CD8-positive, alpha-beta memory T cell (primary cell): ENCODE measurements around the gene IFNGR1. TPM values are rescaled to one million over a fixed set of nuclear protein-coding genes. Genes with fewer than 3 reads are reported as not detected.

Experiments
- CTCF ChIA-PET: fragments of 350-600 bp; sonication (Branson Sonifier 250); formaldehyde crosslinking; loops from one replicate; lab custom pipeline; 2021; ENCODE audit warnings: antibody characterized with exemption; lab: Charles Lee
- POLR2A ChIA-PET: fragments of 350-600 bp; sonication (Branson Sonifier 250); formaldehyde crosslinking; loops from one replicate; lab custom pipeline; 2021; ENCODE audit warnings: antibody characterized with exemption; lab: Charles Lee
- DNase-seq, 5 donors: peaks; one replicate each; pipeline versions ENCODE4 v3.0.0 to v3.0.0-alpha.2; 2020 to 2022; ENCODE audit warnings: mixed read lengths in 1 of 5
- H3K27ac ChIP-seq: one replicate; pipeline ENCODE4 v1.7.0; 2013; ENCODE audit warnings: low read depth, mild to moderate bottlenecking, low read length, moderate library complexity
- H3K27me3 ChIP-seq: 2 replicates; pipeline ENCODE4 v1.7.0; 2013; ENCODE audit warnings: low read length, mild to moderate bottlenecking; ENCODE audit not compliant: insufficient read depth, poor library complexity, severe bottlenecking
- H3K36me3 ChIP-seq: 2 replicates; pipeline ENCODE4 v1.7.0; 2013; ENCODE audit warnings: mild to moderate bottlenecking, low read length, moderate library complexity; ENCODE audit not compliant: insufficient read depth
- H3K4me1 ChIP-seq: 2 replicates; pipeline ENCODE4 v1.7.0; 2013; ENCODE audit warnings: mild to moderate bottlenecking, low read length, moderate library complexity; ENCODE audit not compliant: insufficient read depth
- H3K4me3 ChIP-seq: 2 replicates; pipeline ENCODE4 v1.7.0; 2013; ENCODE audit warnings: mild to moderate bottlenecking, low read length
- H3K9me3 ChIP-seq: 2 replicates; pipeline ENCODE4 v1.7.0; 2013; ENCODE audit warnings: mild to moderate bottlenecking, low read length
- H3K27ac Mint-ChIP-seq, 8 donors: one replicate each; pipeline ENCODE4 v1.8.0; 2020 to 2021; ENCODE audit warnings: mixed read lengths in 8 of 8, mild to moderate bottlenecking in 6 of 8, inconsistent platforms in 3 of 8, moderate library complexity in 3 of 8
- H3K27me3 Mint-ChIP-seq, 2 donors: one replicate each; pipeline ENCODE4 v1.8.0; 2020 to 2021; ENCODE audit warnings: mixed read lengths in 2 of 2, mild to moderate bottlenecking in 1 of 2, moderate library complexity in 1 of 2
- H3K36me3 Mint-ChIP-seq, 3 donors: one replicate each; pipeline ENCODE4 v1.8.0; 2020 to 2021; ENCODE audit warnings: mixed read lengths in 3 of 3, inconsistent platforms in 1 of 3, mild to moderate bottlenecking in 1 of 3
- H3K4me1 Mint-ChIP-seq, 3 donors: one replicate each; pipeline ENCODE4 v1.8.0; 2020 to 2021; ENCODE audit warnings: mixed read lengths in 3 of 3, inconsistent platforms in 1 of 3, mild to moderate bottlenecking in 1 of 3
- H3K4me3 Mint-ChIP-seq, 7 donors: one replicate each; pipeline ENCODE4 v1.8.0; 2020 to 2021; ENCODE audit warnings: mixed read lengths in 7 of 7, mild to moderate bottlenecking in 6 of 7, moderate library complexity in 4 of 7, inconsistent platforms in 2 of 7
- H3K9me3 Mint-ChIP-seq, 5 donors: one replicate each; pipeline ENCODE4 v1.8.0; 2020 to 2022; ENCODE audit warnings: mixed read lengths in 5 of 5, mild to moderate bottlenecking in 3 of 5, moderate library complexity in 2 of 5, inconsistent platforms in 1 of 5
- polyA plus RNA-seq: library from polyadenylated mRNA; unstranded; fragments of 300-500 nt; fragmentation: Illumina TruSeq; gene quantifications from one replicate; pipeline ENCODE4 v1.2.3, GENCODE V29; 2021
- total RNA-seq, 2 experiments: library from RNA; stranded (reverse); gene quantifications; one replicate each; pipeline ENCODE4 v1.2.3, GENCODE V29; 2021

Gene IFNGR1
- total and polyA plus RNA-seq, 3 experiments from 2014 or later: 18.9 to 80.0 (median 19.9) TPM

DNA sequence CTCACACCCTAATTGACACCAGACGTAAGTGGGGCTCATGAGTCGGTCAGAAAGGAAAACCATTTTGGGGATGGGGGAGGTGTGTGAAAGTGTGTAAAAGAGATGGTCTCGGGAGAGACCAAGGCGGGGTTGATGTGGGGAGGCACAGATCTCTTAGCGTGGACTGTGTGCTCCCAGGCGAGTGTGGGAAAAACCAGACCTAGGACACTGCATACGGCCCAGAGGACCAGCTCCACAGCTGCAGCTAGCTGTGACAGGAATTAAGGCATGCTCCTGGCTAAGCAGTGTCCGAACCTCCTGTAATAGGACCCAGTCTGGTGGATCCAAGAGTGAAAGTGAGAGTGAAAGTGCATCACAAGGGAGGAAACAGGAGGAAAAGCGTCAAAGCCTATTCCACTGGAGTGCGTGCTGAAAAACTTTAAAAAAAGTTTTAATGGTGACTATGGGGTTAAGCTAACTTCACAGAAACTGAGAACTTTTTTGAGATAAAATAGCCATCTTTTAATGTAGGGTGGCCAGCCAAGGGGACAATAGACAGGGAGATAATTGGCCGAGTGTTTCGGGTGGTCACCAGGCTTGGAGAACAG is 55.4 kb downstream of the IFNGR1 start:
- peaks cover 6 to 9% of the 10 kb centered on the region in 2 donors for H3K27me3 Mint-ChIP-seq
- H3K4me1 ChIP-seq: peaks cover 14% of the 10 kb centered on the region
- H3K36me3 ChIP-seq: no peaks in the 10 kb centered on the region
- no peak for DNase-seq
- H3K27ac Mint-ChIP-seq: no peak overlapping the region
- H3K27me3 ChIP-seq: no peaks in the 10 kb centered on the region
- H3K36me3 Mint-ChIP-seq: peaks cover 0 to 4% (median 2%) of the 10 kb centered on the region in 3 donors
- H3K27ac ChIP-seq: peak overlapping the region; percentile 52
- H3K4me1 Mint-ChIP-seq: peaks cover 22 to 41% (median 29%) of the 10 kb centered on the region in 3 donors
- POLR2A ChIA-PET: no interaction called here
- no peaks in the 10 kb centered on the region for H3K9me3 ChIP-seq
- CTCF ChIA-PET: no interaction called here
- no peak overlapping the region for H3K4me3 Mint-ChIP-seq
- no peak overlapping the region for H3K4me3 ChIP-seq
- no peaks in the 10 kb centered on the region for H3K9me3 Mint-ChIP-seq

DNA sequence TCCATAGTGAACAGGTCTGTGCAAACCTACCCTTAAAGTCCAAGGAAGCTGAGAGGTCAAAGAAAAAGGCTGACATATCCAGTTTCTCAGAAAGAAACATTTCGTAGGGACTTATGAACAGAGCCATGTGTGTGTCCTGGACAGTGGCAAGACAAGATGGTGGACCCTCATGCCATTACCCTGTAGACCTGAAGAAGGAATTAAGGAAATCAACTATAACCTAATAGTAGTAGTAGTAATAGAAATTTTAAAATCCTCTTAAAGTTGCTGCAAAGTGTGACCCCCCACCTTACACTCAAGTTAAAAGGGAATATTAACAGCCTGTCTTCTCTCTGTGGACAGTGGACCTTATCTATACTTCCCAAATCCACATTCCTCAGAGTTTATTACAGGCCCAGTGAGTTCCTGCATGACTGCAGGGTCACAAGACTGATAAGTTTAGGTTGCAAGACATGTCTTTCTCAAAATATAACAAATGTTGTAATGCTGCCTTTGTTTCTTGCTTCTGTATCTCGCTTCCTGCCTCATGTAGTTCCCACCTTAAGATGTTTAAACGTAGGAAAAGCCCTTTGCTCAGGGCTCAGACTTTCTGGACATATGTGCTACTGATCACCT is 56.4 kb downstream of the IFNGR1 start:
- Mint-ChIP-seq H3K9me3 (no peaks in the 10 kb centered on the region), H3K4me1 (peaks cover 22 to 41% (median 29%) of the 10 kb centered on the region in 3 donors), H3K27ac (no peak overlapping the region), H3K27me3 (peaks cover 9% of the 10 kb centered on the region in 2 donors), H3K4me3 (no peak overlapping the region), H3K36me3 (peaks cover 0 to 4% (median 2%) of the 10 kb centered on the region in 3 donors)
- Histone ChIP-seq H3K9me3 (no peaks in the 10 kb centered on the region), H3K4me3 (no peak overlapping the region), H3K4me1 (peaks cover 14% of the 10 kb centered on the region), H3K36me3 (no peaks in the 10 kb centered on the region), H3K27me3 (no peaks in the 10 kb centered on the region), H3K27ac (peak overlapping the region; percentile 52)
- POLR2A ChIA-PET: no interaction called here
- CTCF ChIA-PET: interaction anchor here (1.3 kb wide), 1 partner anchor 68 kb away, joined by 5 read pairs; no protein-coding TSS in a partner anchor
- DNase-seq: no peak

DNA sequence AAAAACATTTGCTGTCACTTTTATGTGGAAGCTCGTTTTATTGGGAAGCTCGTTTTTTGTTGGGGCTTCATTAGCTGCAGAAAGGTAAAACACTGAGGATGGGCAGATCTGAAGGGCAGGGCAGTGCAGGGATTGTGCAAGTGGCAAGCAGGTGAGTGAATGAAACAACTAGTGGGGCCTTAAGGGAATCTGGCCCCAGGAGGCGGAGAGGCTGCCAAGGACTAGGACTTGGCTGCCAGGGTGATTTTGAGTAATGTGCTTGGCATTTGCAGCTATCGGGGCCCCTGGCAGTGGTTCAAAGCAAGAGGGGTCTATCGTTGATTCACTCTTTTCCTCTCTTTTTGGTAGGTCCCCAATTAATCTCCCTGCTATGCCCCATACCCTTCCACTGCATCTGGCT is 57.2 kb downstream of the IFNGR1 start:
- Histone ChIP-seq H3K4me1 (peaks cover 14% of the 10 kb centered on the region), H3K9me3 (no peaks in the 10 kb centered on the region), H3K27ac (peak overlapping the region; percentile 52), H3K4me3 (no peak overlapping the region), H3K27me3 (no peaks in the 10 kb centered on the region), H3K36me3 (no peaks in the 10 kb centered on the region)
- Mint-ChIP-seq H3K4me1 (peaks cover 28 to 41% (median 29%) of the 10 kb centered on the region in 3 donors), H3K9me3 (no peaks in the 10 kb centered on the region), H3K27me3 (peaks cover 9% of the 10 kb centered on the region in 2 donors), H3K27ac (no peak overlapping the region), H3K4me3 (no peak overlapping the region), H3K36me3 (peaks cover 0 to 4% (median 2%) of the 10 kb centered on the region in 3 donors)
- ChIA-PET CTCF (interaction anchor here (1.3 kb wide), 1 partner anchor 68 kb away, joined by 5 read pairs; no protein-coding TSS in a partner anchor), POLR2A (no interaction called here)
- DNase-seq: no peak

DNA sequence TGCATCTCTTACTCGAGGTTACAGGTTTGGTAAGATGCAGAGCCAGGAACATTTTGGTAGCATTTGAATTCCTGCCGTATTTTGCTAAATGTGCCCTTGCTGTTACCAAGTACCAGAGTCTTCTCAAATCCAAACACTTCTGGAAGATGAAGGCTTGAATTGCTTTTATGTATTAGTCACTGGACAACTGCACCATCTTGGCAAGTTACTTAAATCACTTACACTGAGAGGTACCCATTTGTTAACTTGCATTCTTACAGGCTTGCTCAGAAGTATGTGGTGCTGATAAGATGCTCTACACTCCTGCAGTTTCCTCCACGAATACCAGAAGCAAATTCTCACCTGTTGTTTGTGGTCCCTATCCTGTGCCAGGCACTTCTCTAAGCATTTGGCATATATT is 58.4 kb downstream of the IFNGR1 start:
- peaks cover 29 to 45% (median 32%) of the 10 kb centered on the region in 3 donors for H3K4me1 Mint-ChIP-seq
- H3K27ac ChIP-seq: no peak overlapping the region
- H3K27ac Mint-ChIP-seq: no peak overlapping the region
- no peak overlapping the region for H3K4me3 ChIP-seq
- no peaks in the 10 kb centered on the region for H3K36me3 ChIP-seq
- no peaks in the 10 kb centered on the region for H3K27me3 ChIP-seq
- peaks cover 9% of the 10 kb centered on the region in 2 donors for H3K27me3 Mint-ChIP-seq
- H3K36me3 Mint-ChIP-seq: peaks cover 0 to 4% (median 2%) of the 10 kb centered on the region in 3 donors
- peaks cover 19% of the 10 kb centered on the region for H3K4me1 ChIP-seq
- CTCF ChIA-PET: no interaction called here
- POLR2A ChIA-PET: no interaction called here
- DNase-seq: no peak
- H3K9me3 Mint-ChIP-seq: no peaks in the 10 kb centered on the region
- no peak overlapping the region for H3K4me3 Mint-ChIP-seq
- no peaks in the 10 kb centered on the region for H3K9me3 ChIP-seq

DNA sequence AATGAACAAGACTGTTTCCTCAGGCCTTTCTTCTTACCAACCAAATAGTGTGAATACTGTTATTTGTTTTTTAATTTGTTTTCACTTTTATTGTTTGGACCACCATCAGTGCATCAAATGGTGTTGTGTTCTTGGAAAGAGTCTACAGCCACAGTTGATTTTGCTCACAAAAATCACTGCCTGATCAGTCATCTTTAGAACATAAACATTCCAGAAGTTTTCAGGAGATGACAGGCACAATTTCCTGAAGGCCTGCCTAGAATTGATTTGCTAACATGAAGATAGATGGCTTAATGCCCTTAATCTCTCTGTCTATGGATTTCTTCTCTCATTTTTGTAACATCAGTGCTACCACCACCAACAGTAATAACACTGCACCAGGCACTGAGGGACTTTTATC is 59.3 kb downstream of the IFNGR1 start:
- CTCF ChIA-PET: no interaction called here
- H3K9me3 ChIP-seq: no peaks in the 10 kb centered on the region
- H3K27me3 Mint-ChIP-seq: peaks cover 9% of the 10 kb centered on the region in 2 donors
- H3K9me3 Mint-ChIP-seq: no peaks in the 10 kb centered on the region
- H3K4me3 Mint-ChIP-seq: no peak overlapping the region
- no peak overlapping the region for H3K27ac ChIP-seq
- DNase-seq: no peak
- POLR2A ChIA-PET: no interaction called here
- H3K36me3 ChIP-seq: no peaks in the 10 kb centered on the region
- H3K27ac Mint-ChIP-seq: no peak overlapping the region
- H3K27me3 ChIP-seq: no peaks in the 10 kb centered on the region
- no peak overlapping the region for H3K4me3 ChIP-seq
- peaks cover 15% of the 10 kb centered on the region for H3K4me1 ChIP-seq
- peaks cover 0 to 4% (median 2%) of the 10 kb centered on the region in 3 donors for H3K36me3 Mint-ChIP-seq
- H3K4me1 Mint-ChIP-seq: peaks cover 28 to 45% (median 29%) of the 10 kb centered on the region in 3 donors

DNA sequence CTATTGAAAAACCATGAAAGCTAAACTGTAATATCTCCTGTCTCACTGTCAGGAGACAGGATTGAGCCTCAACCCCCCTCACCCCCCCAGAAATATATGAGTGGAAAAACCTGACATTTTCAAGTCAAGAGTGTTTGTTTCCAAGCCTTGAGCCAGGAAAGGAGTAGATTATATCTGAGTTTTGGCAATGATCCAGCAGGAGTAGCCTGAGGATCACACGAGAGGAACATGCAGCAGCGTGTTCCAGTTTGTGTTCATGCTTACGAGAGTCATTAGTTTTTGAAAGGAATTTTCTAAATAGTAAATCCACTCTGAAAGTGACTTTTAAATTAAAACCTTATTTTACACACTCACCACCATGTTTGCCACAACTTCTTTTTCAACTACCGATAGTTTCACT is 61.6 kb downstream of the IFNGR1 start:
- H3K4me1 Mint-ChIP-seq: peaks cover 19 to 33% (median 26%) of the 10 kb centered on the region in 3 donors
- H3K27me3 ChIP-seq: no peaks in the 10 kb centered on the region
- peaks cover 3 to 9% of the 10 kb centered on the region in 2 donors for H3K27me3 Mint-ChIP-seq
- no peaks in the 10 kb centered on the region for H3K9me3 ChIP-seq
- H3K36me3 Mint-ChIP-seq: no peaks in the 10 kb centered on the region
- no peak for DNase-seq
- no peak overlapping the region for H3K4me3 Mint-ChIP-seq
- H3K4me3 ChIP-seq: no peak overlapping the region
- peaks cover 15% of the 10 kb centered on the region for H3K4me1 ChIP-seq
- H3K27ac ChIP-seq: no peak overlapping the region
- no peak overlapping the region for H3K27ac Mint-ChIP-seq
- CTCF ChIA-PET: no interaction called here
- POLR2A ChIA-PET: no interaction called here
- no peaks in the 10 kb centered on the region for H3K9me3 Mint-ChIP-seq
- H3K36me3 ChIP-seq: no peaks in the 10 kb centered on the region

DNA sequence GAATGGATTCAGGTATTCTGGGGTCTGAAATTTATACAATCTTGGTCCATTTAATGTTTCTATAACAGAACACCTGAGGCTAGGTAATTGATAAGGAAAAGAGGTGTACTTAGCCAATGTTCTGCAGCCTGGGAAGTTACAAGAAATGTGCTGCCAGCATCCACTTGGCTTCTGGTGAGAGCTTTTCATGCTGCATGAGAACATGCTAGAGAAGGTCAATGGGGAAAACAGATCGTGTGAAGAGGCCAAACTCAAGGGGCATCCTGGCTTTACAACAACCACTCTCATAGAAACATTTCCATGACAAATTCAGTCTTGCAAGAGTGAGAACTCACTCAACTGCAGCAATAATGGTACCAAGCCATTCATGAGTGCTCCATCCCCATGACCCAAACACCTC is 62.5 kb downstream of the IFNGR1 start:
- no peak for DNase-seq
- H3K27me3 ChIP-seq: no peaks in the 10 kb centered on the region
- Mint-ChIP-seq H3K4me1 (peaks cover 19 to 33% (median 26%) of the 10 kb centered on the region in 3 donors), H3K27me3 (peaks cover 3 to 8% of the 10 kb centered on the region in 2 donors), H3K27ac (peak overlapping the region in 2 of 8 donors; percentile 4 to 73), H3K36me3 (no peaks in the 10 kb centered on the region), H3K4me3 (no peak overlapping the region), H3K9me3 (no peaks in the 10 kb centered on the region)
- no peaks in the 10 kb centered on the region for H3K9me3 ChIP-seq
- H3K27ac ChIP-seq: no peak overlapping the region
- CTCF ChIA-PET: no interaction called here
- POLR2A ChIA-PET: no interaction called here
- no peak overlapping the region for H3K4me3 ChIP-seq
- no peaks in the 10 kb centered on the region for H3K36me3 ChIP-seq
- H3K4me1 ChIP-seq: peaks cover 15% of the 10 kb centered on the region

DNA sequence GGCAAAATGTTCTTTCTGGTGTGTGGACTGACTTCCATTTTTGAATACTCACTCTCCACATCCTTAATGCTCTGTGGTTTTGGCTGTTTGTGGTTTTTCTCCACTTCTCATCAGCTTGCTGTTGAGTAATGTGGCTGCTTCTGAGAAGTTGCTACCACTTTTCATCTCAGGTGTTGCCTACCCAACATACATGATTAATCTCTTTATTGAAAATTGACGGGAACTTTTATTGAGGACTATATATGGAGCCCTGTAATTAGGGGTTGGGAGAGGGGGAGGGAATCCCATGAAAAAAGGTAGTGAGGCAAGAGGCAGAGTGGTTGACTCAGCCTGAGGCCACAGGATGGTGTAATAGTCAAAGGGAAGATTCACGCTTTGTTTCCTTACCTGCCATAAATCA is 63.4 kb downstream of the IFNGR1 start:
- Mint-ChIP-seq H3K27ac (peak overlapping the region in 7 of 8 donors; percentile 6 to 75 (median 36)), H3K4me1 (peaks cover 16 to 26% (median 25%) of the 10 kb centered on the region in 3 donors), H3K36me3 (peaks cover 0 to 6% (median 0%) of the 10 kb centered on the region in 3 donors), H3K4me3 (peak overlapping the region; percentile 2 to 68 (median 46)), H3K27me3 (peaks cover 3 to 8% of the 10 kb centered on the region in 2 donors), H3K9me3 (no peaks in the 10 kb centered on the region)
- Histone ChIP-seq H3K27me3 (no peaks in the 10 kb centered on the region), H3K4me1 (peaks cover 15% of the 10 kb centered on the region), H3K9me3 (no peaks in the 10 kb centered on the region), H3K4me3 (no peak overlapping the region), H3K36me3 (no peaks in the 10 kb centered on the region), H3K27ac (no peak overlapping the region)
- peak in 4 of 5 donors; percentile 19 to 69 (median 34) for DNase-seq
- ChIA-PET POLR2A (no interaction called here), CTCF (no interaction called here)
